ENCODE data around the gene ENHO.

Gene ENHO

GRCh38 chr9:34555002-34555348, 32.2 kb upstream of the ENHO start:
- TF ChIP-seq CTCF (IDR thresholded peaks at IDR 0.05; ENCODE audit: unreplicated experiment in 3 of 3) = no peak
- no peaks in the 10 kb centered on the region for H3K9me3 Mint-ChIP-seq
- H3K4me3 Mint-ChIP-seq = peak overlapping the region; percentile 28 to 50 (median 34)
- H3K27ac Mint-ChIP-seq = peak overlapping the region; percentile 8 to 38 (median 29)
- H3K36me3 Mint-ChIP-seq (ENCODE audit: low read depth) = peaks cover 10% of the 10 kb centered on the region
- H3K4me1 Mint-ChIP-seq = peaks cover 56% of the 10 kb centered on the region
- peaks cover 36% of the 10 kb centered on the region for H3K27me3 Mint-ChIP-seq (ENCODE audit: low read depth)

- H3K4me1 Mint-ChIP-seq = peaks cover 52% of the 10 kb centered on the region
- peak overlapping the region; percentile 8 to 38 (median 29) for H3K27ac Mint-ChIP-seq
- peak overlapping the region in 2 of 3 experiments; percentile 28 to 34 for H3K4me3 Mint-ChIP-seq
- H3K27me3 Mint-ChIP-seq (ENCODE audit: low read depth) = peaks cover 34% of the 10 kb centered on the region
- no peak for TF ChIP-seq CTCF (IDR thresholded peaks at IDR 0.05; ENCODE audit: unreplicated experiment in 3 of 3)
- peaks cover 10% of the 10 kb centered on the region for H3K36me3 Mint-ChIP-seq (ENCODE audit: low read depth)
- H3K9me3 Mint-ChIP-seq = no peaks in the 10 kb centered on the region
Measured at GRCh38 chr9:34554211-34555001, 31.6 kb upstream of the ENHO start.

- Mint-ChIP-seq H3K36me3 (ENCODE audit: low read depth) (peaks cover 10% of the 10 kb centered on the region), H3K4me1 (peaks cover 44% of the 10 kb centered on the region), H3K4me3 (no peak overlapping the region), H3K27ac (no peak overlapping the region), H3K27me3 (ENCODE audit: low read depth) (peaks cover 33% of the 10 kb centered on the region), H3K9me3 (no peaks in the 10 kb centered on the region)
- no peak for TF ChIP-seq CTCF (IDR thresholded peaks at IDR 0.05; ENCODE audit: unreplicated experiment in 3 of 3)
Measured at GRCh38 chr9:34553511-34554021, 30.8 kb upstream of the ENHO start.

GRCh38 chr9:34552986-34553385, 30.2 kb upstream of the ENHO start:
- peaks cover 43% of the 10 kb centered on the region for H3K4me1 Mint-ChIP-seq
- H3K4me3 Mint-ChIP-seq = no peak overlapping the region
- peaks cover 10% of the 10 kb centered on the region for H3K36me3 Mint-ChIP-seq (ENCODE audit: low read depth)
- H3K9me3 Mint-ChIP-seq = no peaks in the 10 kb centered on the region
- no peak overlapping the region for H3K27ac Mint-ChIP-seq
- peaks cover 35% of the 10 kb centered on the region for H3K27me3 Mint-ChIP-seq (ENCODE audit: low read depth)
- no peak for TF ChIP-seq CTCF (IDR thresholded peaks at IDR 0.05; ENCODE audit: unreplicated experiment in 3 of 3)

GRCh38 chr9:34552606-34552981, 29.8 kb upstream of the ENHO start:
- Mint-ChIP-seq H3K9me3 (no peaks in the 10 kb centered on the region), H3K36me3 (ENCODE audit: low read depth) (peaks cover 10% of the 10 kb centered on the region), H3K4me3 (no peak overlapping the region), H3K27ac (no peak overlapping the region), H3K27me3 (ENCODE audit: low read depth) (peaks cover 34% of the 10 kb centered on the region), H3K4me1 (peaks cover 40% of the 10 kb centered on the region)
- no peak for TF ChIP-seq CTCF (IDR thresholded peaks at IDR 0.05; ENCODE audit: unreplicated experiment in 3 of 3)

All from nephron (organoid).